Stimulated activated CD4-positive, alpha-beta T cell treated with anti-CD3 and anti-CD28 coated beads, Interleukin-2, amount 100 ng/mL, for 24 hours (primary cell): ENCODE measurements around the gene SFTPB.
"Not testable (repeated sequence)": the region's sequence is repeated elsewhere in the genome, so short reads cannot be mapped to it uniquely, and the experiment has no call there.

Experiments used
- DNase-seq, 2 donors: peaks; one replicate each; pipeline ENCODE4 v3.0.0-alpha.2; 2020

The SFTPB gene

GRCh38 chr2:85675427-85675826, 7.4 kb upstream of the SFTPB start:
- DNase-seq, result no peak

GRCh38 chr2:85674417-85674816, 6.4 kb upstream of the SFTPB start:
- DNase-seq, result no peak

- DNase-seq, result no peak
These were observed 5.8 kb upstream of the SFTPB start for GRCh38 chr2:85673716-85674375.

DNA sequence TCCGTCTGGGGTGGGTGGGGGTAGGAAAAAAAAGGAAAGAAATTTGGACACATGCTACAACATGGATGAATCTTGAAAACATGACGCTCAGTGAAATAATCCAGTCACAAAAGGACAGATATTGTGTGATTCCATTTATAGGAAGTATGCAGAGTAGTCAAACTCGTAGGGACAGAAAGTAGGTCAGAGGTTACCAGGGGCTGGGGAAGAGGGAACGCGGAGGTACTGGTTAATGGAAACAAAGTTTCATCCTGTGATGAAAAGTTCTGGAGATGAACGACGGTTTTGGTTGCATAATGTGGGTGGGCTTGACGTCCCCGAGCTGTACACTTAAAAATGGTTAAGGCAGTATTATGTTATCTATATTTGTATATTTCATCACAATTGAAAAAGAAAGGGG, 4.5 kb upstream of the SFTPB start:
- no peak for DNase-seq

DNA sequence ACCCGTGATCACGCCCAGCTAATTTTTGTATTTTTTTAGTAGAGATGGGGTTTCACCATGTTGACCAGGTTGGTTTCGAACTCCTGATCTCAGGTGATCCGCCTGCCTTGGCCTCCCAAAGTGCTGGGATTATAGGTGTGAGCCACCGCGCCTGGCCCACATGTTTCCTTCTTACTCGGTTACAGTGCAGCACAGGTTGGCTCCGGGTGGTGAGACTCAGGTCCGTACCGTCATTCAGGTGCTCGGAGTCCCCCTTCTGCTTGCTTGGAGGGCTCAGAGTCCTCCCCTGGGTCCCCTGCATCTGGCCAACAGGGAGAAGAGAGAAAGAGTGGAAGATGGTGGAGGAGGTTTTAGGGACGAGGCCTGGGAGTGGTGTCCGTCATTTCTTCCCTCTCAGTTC, 2.4 kb upstream of the SFTPB start:
- not testable (repeated sequence) for DNase-seq

GRCh38 chr2:85669549-85669948, 1.6 kb upstream of the SFTPB start:
- no peak for DNase-seq

DNA sequence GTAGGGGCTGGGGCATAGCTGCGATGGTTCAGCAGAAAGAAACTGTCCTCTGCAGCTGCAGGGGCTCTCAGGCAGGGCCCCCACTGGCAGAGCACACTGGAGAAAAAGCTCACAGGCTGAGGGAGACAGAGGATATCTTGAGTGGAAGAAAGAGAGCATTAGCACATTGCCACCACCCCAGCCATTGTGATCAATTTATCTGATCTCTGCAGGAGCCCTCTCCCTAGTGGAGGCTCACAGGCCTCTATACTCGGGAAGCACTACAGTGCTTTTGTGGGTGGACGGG, 801 bp upstream of the SFTPB start:
- no peak for DNase-seq

DNA sequence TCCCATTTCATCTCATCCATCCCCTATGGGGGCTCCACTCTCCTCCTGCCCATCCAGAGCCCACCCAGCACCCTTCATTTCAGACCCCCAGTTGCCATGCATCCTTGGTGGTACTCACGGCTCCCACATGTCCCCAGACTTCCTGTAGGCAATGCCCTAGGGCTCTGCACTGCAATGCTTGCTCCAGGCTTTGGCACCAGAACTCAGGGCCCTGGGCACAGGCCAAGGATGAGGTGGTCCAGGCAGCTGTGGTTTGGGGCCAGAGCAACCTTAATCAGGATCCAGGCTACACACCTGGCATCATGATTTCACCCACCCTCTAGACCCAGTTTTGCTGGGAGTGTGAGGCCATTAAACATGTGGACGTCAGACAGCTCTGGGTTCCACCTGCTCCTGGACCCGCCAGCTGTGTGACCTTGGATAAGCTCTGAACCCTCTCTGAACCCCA, 414 bp downstream of the SFTPB start:
- no peak for DNase-seq

DNA sequence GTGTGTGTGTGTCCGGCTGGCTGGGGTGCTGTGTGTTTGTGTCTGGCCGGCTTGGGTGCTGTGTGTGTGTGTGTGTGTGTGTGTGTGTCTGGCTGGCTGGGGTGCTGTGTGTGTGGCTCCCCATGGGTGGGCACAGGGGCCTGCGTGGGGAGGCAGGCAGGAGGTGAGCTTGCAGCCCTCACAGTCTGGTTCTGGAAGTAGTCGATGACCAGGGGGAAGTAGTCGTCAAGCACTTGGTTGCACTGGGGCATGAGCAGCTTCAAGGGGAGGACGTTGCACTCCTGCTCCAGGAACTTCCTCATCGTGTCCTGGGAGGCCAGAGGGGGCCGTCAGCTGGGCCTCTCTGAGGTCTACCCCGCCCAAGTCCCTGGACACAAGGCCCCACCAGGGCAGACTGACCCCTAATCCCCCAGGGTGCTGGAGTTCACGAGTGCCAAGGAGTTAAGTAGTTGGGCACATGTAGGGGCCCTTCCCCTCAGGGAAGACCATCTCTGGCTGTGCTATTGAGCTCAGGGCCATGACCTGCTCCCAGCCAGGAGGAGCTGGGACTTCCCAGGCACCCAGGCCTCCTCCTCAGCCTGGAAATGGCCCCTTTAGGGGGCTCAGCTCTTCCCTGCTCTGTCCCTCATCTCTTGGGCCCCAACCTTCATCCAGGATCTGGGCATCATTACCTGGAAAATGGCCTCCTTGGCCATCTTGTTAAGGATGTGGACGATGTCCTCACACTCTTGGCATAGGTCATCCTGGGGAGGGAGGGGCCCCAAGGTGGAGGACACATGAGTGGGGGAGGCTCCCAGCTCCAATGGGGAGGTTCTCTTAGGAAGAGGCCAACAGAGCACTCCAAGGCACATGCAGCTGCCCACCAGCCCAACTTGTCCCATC, 1.3 kb downstream of the SFTPB start:
- no peak for DNase-seq

GRCh38 chr2:85666016-85666415, 2.0 kb downstream of the SFTPB start:
- no peak for DNase-seq

- DNase-seq, result no peak
These were observed 2.6 kb downstream of the SFTPB start for GRCh38 chr2:85665264-85665937.

DNA sequence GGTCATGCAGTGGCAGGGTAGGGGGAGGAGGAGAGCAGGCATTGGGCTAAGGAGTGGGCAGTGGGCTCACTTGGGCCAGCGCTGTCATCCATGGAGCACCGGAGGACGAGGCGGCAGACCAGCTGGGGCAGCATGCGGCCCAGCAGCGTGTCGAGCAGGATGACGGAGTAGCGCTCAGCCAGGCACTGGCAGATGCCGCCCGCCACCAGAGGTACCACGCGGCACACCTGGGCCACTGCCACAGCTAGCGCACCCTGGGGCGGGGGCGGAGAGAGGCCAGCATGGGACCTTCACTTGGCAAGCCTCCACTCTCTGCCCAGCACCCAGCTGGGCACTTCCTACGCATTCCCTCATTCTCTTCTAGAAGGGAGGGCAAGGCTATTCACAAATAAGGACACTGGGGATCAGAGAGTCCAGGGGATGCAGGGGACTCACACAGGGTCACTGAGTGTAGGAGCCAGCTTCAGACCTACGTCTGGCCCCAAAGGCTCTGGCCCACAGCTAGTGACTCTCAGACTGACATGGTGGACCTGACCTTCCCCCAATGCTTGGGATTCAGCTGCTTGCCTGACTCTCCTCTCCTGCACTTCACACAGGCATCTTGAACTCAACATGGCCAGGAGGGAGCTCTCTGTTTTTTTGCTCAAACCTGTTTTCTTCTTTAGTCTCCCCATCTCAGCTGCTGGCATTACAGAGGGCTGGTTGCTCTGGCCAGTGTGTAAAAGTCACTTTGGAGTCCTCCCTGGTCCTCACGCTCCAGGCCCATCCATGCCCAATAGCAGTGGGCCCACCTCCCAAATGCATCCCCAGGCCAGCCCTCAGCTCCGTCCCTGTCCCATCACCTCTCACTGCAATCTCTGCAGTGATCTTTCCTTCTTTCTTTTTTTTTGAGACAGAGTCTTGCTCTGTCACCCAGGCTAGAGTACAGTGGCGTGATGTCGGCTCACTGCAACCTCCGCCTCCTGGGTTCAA, 4.1 kb downstream of the SFTPB start:
- no peak for DNase-seq

DNA sequence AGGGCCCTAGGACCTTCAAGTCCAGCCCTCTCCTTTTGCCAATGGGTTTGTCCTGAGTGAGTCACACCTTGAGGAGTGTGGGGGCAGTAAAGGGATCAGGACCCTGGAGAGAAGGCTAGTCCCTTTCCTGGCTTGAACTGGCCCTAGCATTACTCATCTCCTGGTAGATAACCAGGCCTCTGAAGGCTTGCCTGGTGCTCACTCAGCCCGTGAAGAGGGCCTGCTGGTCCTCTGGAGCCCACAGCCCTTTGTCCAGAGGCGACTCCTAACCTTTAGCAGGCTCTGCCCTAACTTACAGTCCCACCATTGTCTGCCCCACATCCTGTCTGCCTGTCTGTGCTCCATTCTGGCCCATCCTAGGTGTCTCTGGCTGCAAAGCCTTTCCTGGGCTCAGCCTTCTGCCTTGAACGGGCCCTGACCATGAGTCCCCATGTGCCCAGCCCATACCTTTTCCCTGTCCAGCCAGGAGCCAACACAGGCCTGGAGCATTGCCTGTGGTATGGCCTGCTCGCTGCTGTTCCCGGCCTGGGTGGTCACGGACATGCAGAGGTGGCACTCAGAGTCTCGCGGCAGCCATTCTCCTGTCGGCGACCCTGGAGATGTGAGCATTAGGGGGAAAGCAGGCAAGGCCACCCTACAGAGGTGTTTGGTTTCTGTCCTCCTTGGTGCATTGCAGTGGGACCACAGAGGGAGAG, 5.0 kb downstream of the SFTPB start:
- no peak for DNase-seq

DNA sequence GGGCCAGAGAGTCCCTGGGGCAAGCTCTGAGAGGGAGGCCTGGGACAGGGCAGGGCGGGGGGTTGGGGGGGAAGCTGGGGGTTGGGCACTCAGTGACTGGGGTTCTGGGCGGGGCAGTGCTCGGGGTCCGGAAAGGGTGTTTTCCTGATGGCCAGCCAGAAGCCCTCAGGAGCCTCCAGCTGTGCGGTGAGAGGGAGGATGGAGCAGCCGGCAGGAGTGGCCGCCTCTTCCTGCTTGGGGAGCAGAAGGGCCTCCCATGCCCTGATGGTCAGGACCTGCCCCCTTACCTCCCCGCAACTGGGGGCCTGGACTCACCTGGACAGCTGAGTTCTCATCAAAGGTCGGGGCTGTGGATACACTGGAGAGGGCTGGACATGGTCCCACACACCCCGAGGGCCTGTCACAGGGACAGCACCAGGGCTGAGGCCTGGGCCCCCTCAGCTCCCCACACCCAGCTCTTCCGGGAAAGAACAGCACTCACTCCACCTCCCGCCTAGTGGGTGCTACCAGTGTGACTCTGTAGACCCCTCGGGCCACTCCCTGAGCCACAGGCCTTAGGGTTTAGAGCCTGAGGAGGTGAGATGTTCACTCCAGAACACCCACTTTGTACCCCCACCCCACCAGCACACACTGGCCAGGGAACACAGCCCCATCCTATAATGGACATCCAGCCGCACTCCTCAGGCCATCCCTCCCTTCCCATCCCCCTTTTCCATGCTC, 6.7 kb downstream of the SFTPB start:
- no peak for DNase-seq

GRCh38 chr2:85660725-85661124, 7.3 kb downstream of the SFTPB start:
- no peak for DNase-seq

GRCh38 chr2:85660301-85660700, 7.7 kb downstream of the SFTPB start:
- not testable (repeated sequence) for DNase-seq

- no peak for DNase-seq
These were observed 8.5 kb downstream of the SFTPB start for GRCh38 chr2:85659324-85659981.

GRCh38 chr2:85657399-85657798, 10.6 kb downstream of the SFTPB start:
- not testable (repeated sequence) for DNase-seq

- DNase-seq, result no peak
These were observed 11.5 kb downstream of the SFTPB start for GRCh38 chr2:85656468-85656867.

DNA sequence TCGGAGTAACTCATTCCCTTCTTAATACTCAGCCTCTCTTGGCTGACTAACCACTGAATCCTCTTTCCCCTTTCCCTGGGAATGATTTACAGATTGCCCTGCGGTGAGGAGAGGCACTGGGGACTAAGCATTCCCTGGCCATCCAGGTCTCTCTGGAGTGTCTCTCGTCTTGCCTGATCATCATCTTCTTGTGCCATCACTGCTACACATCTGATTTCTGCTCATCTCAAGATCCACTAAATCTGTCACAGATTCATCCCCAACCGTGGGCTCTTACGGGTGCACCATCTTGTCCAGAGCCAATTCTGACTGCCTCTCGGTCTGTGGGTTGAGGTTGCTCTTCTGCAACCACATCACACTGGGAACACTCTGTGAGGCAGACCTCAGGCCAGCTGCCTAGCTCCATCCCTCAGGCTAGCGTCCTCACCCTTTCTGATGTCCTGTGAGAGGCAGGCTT, 12.0 kb downstream of the SFTPB start:
- no peak for DNase-seq

GRCh38 chr2:85653996-85654395, 14.0 kb downstream of the SFTPB start:
- no peak for DNase-seq
